ENCODE measurements around the gene SNAPC2.

Gene SNAPC2

GRCh38 chr19:7931221-7932061 is 11.3 kb downstream of the SNAPC2 start:
- POLR2A ChIA-PET, result no interaction called here
- Histone ChIP-seq H3K27me3 (replicated peaks in 2 of 5; ENCODE audit: control insufficient read depth in 4 of 5, insufficient read depth in 5 of 5, low read length in 4 of 5) (no peaks in the 10 kb centered on the region), H3K4me3 (ENCODE audit: control insufficient read depth in 1 of 7, extremely low read depth in 1 of 7, insufficient read depth in 4 of 7, low read depth in 2 of 7, low read length in 6 of 7) (no peak overlapping the region), H3K36me3 (ENCODE audit: control insufficient read depth in 4 of 4, insufficient read depth in 4 of 4, low read length in 3 of 4) (peaks cover 9 to 68% (median 45%) of the 10 kb centered on the region in 4 experiments), H3K4me1 (ENCODE audit: control extremely low read depth in 1 of 4, control insufficient read depth in 4 of 4, insufficient read depth in 4 of 4, low read length in 3 of 4) (peaks cover 0 to 15% (median 6%) of the 10 kb centered on the region in 4 experiments), H3K9me3 (ENCODE audit: control extremely low read depth in 1 of 5, control insufficient read depth in 4 of 5, insufficient read depth in 2 of 5, low read depth in 1 of 5, low read length in 4 of 5) (no peaks in the 10 kb centered on the region), H3K27ac (ENCODE audit: insufficient read depth in 1 of 2, low read depth in 1 of 2, low read length in 2 of 2, poor library complexity in 1 of 2, severe bottlenecking in 2 of 2) (no peak overlapping the region)
- no peak for DNase-seq
- WGBS (ENCODE audit: insufficient coverage), result 95% methylated on average over 22 of the region's 36 CpGs
- CTCF ChIA-PET, result interaction anchor here (1.5 to 3.3 kb wide), 3 partner anchors 10 to 77 kb away, joined by 5 to 20 read pairs (median 5); no protein-coding TSS in a partner anchor

- no peak for DNase-seq
- WGBS (ENCODE audit: insufficient coverage), result 97% methylated on average over 30 of the region's 32 CpGs
- ChIA-PET CTCF (no interaction called here), POLR2A (no interaction called here)
- Histone ChIP-seq H3K36me3 (ENCODE audit: control insufficient read depth in 4 of 4, insufficient read depth in 4 of 4, low read length in 3 of 4) (peaks cover 14 to 68% (median 50%) of the 10 kb centered on the region in 4 experiments), H3K27me3 (replicated peaks in 2 of 5; ENCODE audit: control insufficient read depth in 4 of 5, insufficient read depth in 5 of 5, low read length in 4 of 5) (no peaks in the 10 kb centered on the region), H3K4me1 (ENCODE audit: control extremely low read depth in 1 of 4, control insufficient read depth in 4 of 4, insufficient read depth in 4 of 4, low read length in 3 of 4) (peaks cover 0 to 13% (median 6%) of the 10 kb centered on the region in 4 experiments), H3K9me3 (ENCODE audit: control extremely low read depth in 1 of 5, control insufficient read depth in 4 of 5, insufficient read depth in 2 of 5, low read depth in 1 of 5, low read length in 4 of 5) (no peaks in the 10 kb centered on the region), H3K4me3 (ENCODE audit: control insufficient read depth in 1 of 7, extremely low read depth in 1 of 7, insufficient read depth in 4 of 7, low read depth in 2 of 7, low read length in 6 of 7) (no peak overlapping the region), H3K27ac (ENCODE audit: insufficient read depth in 1 of 2, low read depth in 1 of 2, low read length in 2 of 2, poor library complexity in 1 of 2, severe bottlenecking in 2 of 2) (no peak overlapping the region)
Measured at GRCh38 chr19:7932276-7932929, 12.3 kb downstream of the SNAPC2 start.

GRCh38 chr19:7932930-7933300 is 12.8 kb downstream of the SNAPC2 start:
- DNase-seq, result no peak
- no peaks in the 10 kb centered on the region for H3K27me3 ChIP-seq (replicated peaks in 2 of 5; ENCODE audit: control insufficient read depth in 4 of 5, insufficient read depth in 5 of 5, low read length in 4 of 5)
- no peak overlapping the region for H3K27ac ChIP-seq (ENCODE audit: insufficient read depth in 1 of 2, low read depth in 1 of 2, low read length in 2 of 2, poor library complexity in 1 of 2, severe bottlenecking in 2 of 2)
- no peak overlapping the region for H3K4me3 ChIP-seq (ENCODE audit: control insufficient read depth in 1 of 7, extremely low read depth in 1 of 7, insufficient read depth in 4 of 7, low read depth in 2 of 7, low read length in 6 of 7)
- no peaks in the 10 kb centered on the region for H3K9me3 ChIP-seq (ENCODE audit: control extremely low read depth in 1 of 5, control insufficient read depth in 4 of 5, insufficient read depth in 2 of 5, low read depth in 1 of 5, low read length in 4 of 5)
- H3K36me3 ChIP-seq (ENCODE audit: control insufficient read depth in 4 of 4, insufficient read depth in 4 of 4, low read length in 3 of 4), result peaks cover 15 to 72% (median 53%) of the 10 kb centered on the region in 4 experiments
- CTCF ChIA-PET, result no interaction called here
- POLR2A ChIA-PET, result no interaction called here
- 95% methylated on average over 10 of the region's 10 CpGs for WGBS (ENCODE audit: insufficient coverage)
- H3K4me1 ChIP-seq (ENCODE audit: control extremely low read depth in 1 of 4, control insufficient read depth in 4 of 4, insufficient read depth in 4 of 4, low read length in 3 of 4), result peaks cover 0 to 13% (median 6%) of the 10 kb centered on the region in 4 experiments

GRCh38 chr19:7933411-7933810 is 13.3 kb downstream of the SNAPC2 start:
- Histone ChIP-seq H3K27ac (ENCODE audit: insufficient read depth in 1 of 2, low read depth in 1 of 2, low read length in 2 of 2, poor library complexity in 1 of 2, severe bottlenecking in 2 of 2) (no peak overlapping the region), H3K4me1 (ENCODE audit: control extremely low read depth in 1 of 4, control insufficient read depth in 4 of 4, insufficient read depth in 4 of 4, low read length in 3 of 4) (peaks cover 0 to 13% (median 6%) of the 10 kb centered on the region in 4 experiments), H3K27me3 (replicated peaks in 2 of 5; ENCODE audit: control insufficient read depth in 4 of 5, insufficient read depth in 5 of 5, low read length in 4 of 5) (no peaks in the 10 kb centered on the region), H3K36me3 (ENCODE audit: control insufficient read depth in 4 of 4, insufficient read depth in 4 of 4, low read length in 3 of 4) (peaks cover 15 to 72% (median 55%) of the 10 kb centered on the region in 4 experiments), H3K9me3 (ENCODE audit: control extremely low read depth in 1 of 5, control insufficient read depth in 4 of 5, insufficient read depth in 2 of 5, low read depth in 1 of 5, low read length in 4 of 5) (no peaks in the 10 kb centered on the region), H3K4me3 (ENCODE audit: control insufficient read depth in 1 of 7, extremely low read depth in 1 of 7, insufficient read depth in 4 of 7, low read depth in 2 of 7, low read length in 6 of 7) (no peak overlapping the region)
- ChIA-PET POLR2A (no interaction called here), CTCF (no interaction called here)
- 94% methylated on average over 13 of the region's 14 CpGs for WGBS (ENCODE audit: insufficient coverage)
- DNase-seq, result no peak

GRCh38 chr19:7933828-7934725 is 13.9 kb downstream of the SNAPC2 start:
- H3K36me3 ChIP-seq (ENCODE audit: control insufficient read depth in 4 of 4, insufficient read depth in 4 of 4, low read length in 3 of 4), result peaks cover 17 to 75% (median 59%) of the 10 kb centered on the region in 4 experiments
- H3K4me3 ChIP-seq (ENCODE audit: control insufficient read depth in 1 of 7, extremely low read depth in 1 of 7, insufficient read depth in 4 of 7, low read depth in 2 of 7, low read length in 6 of 7), result no peak overlapping the region
- no peaks in the 10 kb centered on the region for H3K27me3 ChIP-seq (replicated peaks in 2 of 5; ENCODE audit: control insufficient read depth in 4 of 5, insufficient read depth in 5 of 5, low read length in 4 of 5)
- no peaks in the 10 kb centered on the region for H3K9me3 ChIP-seq (ENCODE audit: control extremely low read depth in 1 of 5, control insufficient read depth in 4 of 5, insufficient read depth in 2 of 5, low read depth in 1 of 5, low read length in 4 of 5)
- no peak overlapping the region for H3K27ac ChIP-seq (ENCODE audit: insufficient read depth in 1 of 2, low read depth in 1 of 2, low read length in 2 of 2, poor library complexity in 1 of 2, severe bottlenecking in 2 of 2)
- no peak for DNase-seq
- CTCF ChIA-PET, result no interaction called here
- POLR2A ChIA-PET, result interaction anchor here (0.6 kb wide), 1 partner anchor 14 kb away, joined by 3 read pairs; no protein-coding TSS in a partner anchor
- 97% methylated on average over 45 of the region's 55 CpGs for WGBS (ENCODE audit: insufficient coverage)
- peaks cover 0 to 10% (median 5%) of the 10 kb centered on the region in 4 experiments for H3K4me1 ChIP-seq (ENCODE audit: control extremely low read depth in 1 of 4, control insufficient read depth in 4 of 4, insufficient read depth in 4 of 4, low read length in 3 of 4)

- H3K36me3 ChIP-seq (ENCODE audit: control insufficient read depth in 4 of 4, insufficient read depth in 4 of 4, low read length in 3 of 4), result peaks cover 17 to 78% (median 61%) of the 10 kb centered on the region in 4 experiments
- H3K27me3 ChIP-seq (replicated peaks in 2 of 5; ENCODE audit: control insufficient read depth in 4 of 5, insufficient read depth in 5 of 5, low read length in 4 of 5), result no peaks in the 10 kb centered on the region
- peaks cover 0 to 3% (median 0%) of the 10 kb centered on the region in 4 experiments for H3K4me1 ChIP-seq (ENCODE audit: control extremely low read depth in 1 of 4, control insufficient read depth in 4 of 4, insufficient read depth in 4 of 4, low read length in 3 of 4)
- H3K9me3 ChIP-seq (ENCODE audit: control extremely low read depth in 1 of 5, control insufficient read depth in 4 of 5, insufficient read depth in 2 of 5, low read depth in 1 of 5, low read length in 4 of 5), result no peaks in the 10 kb centered on the region
- WGBS (ENCODE audit: insufficient coverage), result 97% methylated on average over 21 of the region's 21 CpGs
- no peak for DNase-seq
- no peak overlapping the region for H3K4me3 ChIP-seq (ENCODE audit: control insufficient read depth in 1 of 7, extremely low read depth in 1 of 7, insufficient read depth in 4 of 7, low read depth in 2 of 7, low read length in 6 of 7)
- CTCF ChIA-PET, result interaction anchor here (0.7 kb wide), 1 partner anchor 9 kb away, joined by 3 read pairs; the partner anchor contains the start of gene TIMM44
- POLR2A ChIA-PET, result interaction anchor here (0.6 kb wide), 1 partner anchor 14 kb away, joined by 3 read pairs; no protein-coding TSS in a partner anchor
- H3K27ac ChIP-seq (ENCODE audit: insufficient read depth in 1 of 2, low read depth in 1 of 2, low read length in 2 of 2, poor library complexity in 1 of 2, severe bottlenecking in 2 of 2), result no peak overlapping the region
Measured at GRCh38 chr19:7934766-7935165, 14.6 kb downstream of the SNAPC2 start.

All from common myeloid progenitor, CD34-positive (primary cell).